RWPE2 (cell line): ENCODE results near the gene MAPK11.
A peak's percentile ranks its signal among the peaks of the same experiment; 100 is the strongest.

ENCODE experiments used
- ATAC-seq: fragments of 200-7000 bp; cut with Tn5 transposase; 3 replicates; pipeline ENCODE4 v1.9.1; 2021; ENCODE audit warnings: low read depth
- DNase-seq: peaks from one replicate; pipeline ENCODE4 v3.0.0-alpha.2; 2020; ENCODE audit warnings: low spot score
- H3K27ac ChIP-seq: fragments of 450-650 bp; 2 replicates; pipeline ENCODE4 v1.5.1; 2017; ENCODE audit warnings: mild to moderate bottlenecking; ENCODE audit not compliant: poor library complexity, severe bottlenecking
- H3K27me3 ChIP-seq: fragments of 250-450 bp; sonication (Bioruptor Pico); 2 replicates; pipeline ENCODE4 v1.5.1; 2021; ENCODE audit warnings: mild to moderate bottlenecking, moderate library complexity; ENCODE audit not compliant: insufficient read depth, poor library complexity, severe bottlenecking
- H3K36me3 ChIP-seq: fragments of 250-450 bp; sonication (Bioruptor Pico); 2 replicates; pipeline ENCODE4 v1.5.1; 2020; ENCODE audit warnings: low read depth, mild to moderate bottlenecking, moderate library complexity
- H3K4me1 ChIP-seq: fragments of 250-450 bp; sonication (Bioruptor Pico); 2 replicates; pipeline ENCODE4 v1.5.1; 2021; ENCODE audit warnings: mild to moderate bottlenecking, moderate library complexity; ENCODE audit not compliant: insufficient read depth, poor library complexity, severe bottlenecking
- H3K4me3 ChIP-seq: fragments of 250-450 bp; sonication (Bioruptor Pico); 2 replicates; pipeline ENCODE4 v1.5.1; 2021; ENCODE audit warnings: mild to moderate bottlenecking, moderate library complexity; ENCODE audit not compliant: severe bottlenecking
- H3K9me3 ChIP-seq: fragments of 250-450 bp; sonication (Bioruptor Pico); 2 replicates; pipeline ENCODE4 v1.5.1; 2021; ENCODE audit warnings: mild to moderate bottlenecking, moderate library complexity; ENCODE audit not compliant: severe bottlenecking
- TF ChIP-seq, protein P1 (sequence below): fragments of 450-650 bp; IDR thresholded peaks from one replicate; pipeline ENCODE4 v1.5.1; 2017; ENCODE audit warnings: mild to moderate bottlenecking, moderate library complexity; ENCODE audit not compliant: poor library complexity, severe bottlenecking

Gene MAPK11

DNA sequence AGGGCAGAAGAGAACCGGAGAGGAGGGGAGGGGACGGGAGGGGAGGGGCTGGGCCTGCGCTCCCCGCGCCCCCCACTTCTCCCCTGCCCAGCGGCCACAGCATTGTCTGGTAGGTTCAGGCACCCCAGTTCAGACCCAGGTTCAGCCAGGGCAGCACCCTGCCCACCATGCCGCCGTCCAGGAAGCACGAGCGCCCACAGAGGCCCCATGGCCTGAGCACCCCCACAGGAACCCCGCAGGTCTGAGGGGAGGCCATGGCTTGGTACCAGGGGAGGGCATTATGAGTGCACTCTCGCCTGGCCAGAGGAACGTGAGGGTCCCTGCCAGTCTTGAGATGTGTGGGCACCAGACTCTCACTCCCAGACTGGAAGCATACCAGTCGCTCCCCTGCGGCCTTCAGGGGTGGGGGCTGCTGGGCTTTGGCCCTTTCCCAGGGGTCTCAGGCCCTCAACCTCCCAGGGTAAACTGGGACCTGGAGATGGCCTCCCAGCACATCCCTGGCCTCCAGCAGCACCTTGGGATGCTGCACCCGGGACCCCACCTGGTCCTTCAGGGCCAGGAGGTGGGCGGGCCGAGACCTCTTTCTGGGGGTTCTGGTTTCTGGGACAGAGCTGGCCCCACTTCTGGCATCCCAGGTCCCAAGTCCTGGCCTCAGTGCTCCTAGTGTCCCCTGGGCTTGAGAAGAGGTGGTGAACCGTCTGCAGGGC is 37.9 kb upstream of the MAPK11 start:
- DNase-seq: no peak
- Histone ChIP-seq H3K4me1 (peaks cover 24% of the 10 kb centered on the region), H3K27me3 (no peaks in the 10 kb centered on the region), H3K9me3 (no peaks in the 10 kb centered on the region), H3K4me3 (no peak overlapping the region), H3K27ac (peak overlapping the region; percentile 99), H3K36me3 (peaks cover 6% of the 10 kb centered on the region)
- TF ChIP-seq, protein P1, sequence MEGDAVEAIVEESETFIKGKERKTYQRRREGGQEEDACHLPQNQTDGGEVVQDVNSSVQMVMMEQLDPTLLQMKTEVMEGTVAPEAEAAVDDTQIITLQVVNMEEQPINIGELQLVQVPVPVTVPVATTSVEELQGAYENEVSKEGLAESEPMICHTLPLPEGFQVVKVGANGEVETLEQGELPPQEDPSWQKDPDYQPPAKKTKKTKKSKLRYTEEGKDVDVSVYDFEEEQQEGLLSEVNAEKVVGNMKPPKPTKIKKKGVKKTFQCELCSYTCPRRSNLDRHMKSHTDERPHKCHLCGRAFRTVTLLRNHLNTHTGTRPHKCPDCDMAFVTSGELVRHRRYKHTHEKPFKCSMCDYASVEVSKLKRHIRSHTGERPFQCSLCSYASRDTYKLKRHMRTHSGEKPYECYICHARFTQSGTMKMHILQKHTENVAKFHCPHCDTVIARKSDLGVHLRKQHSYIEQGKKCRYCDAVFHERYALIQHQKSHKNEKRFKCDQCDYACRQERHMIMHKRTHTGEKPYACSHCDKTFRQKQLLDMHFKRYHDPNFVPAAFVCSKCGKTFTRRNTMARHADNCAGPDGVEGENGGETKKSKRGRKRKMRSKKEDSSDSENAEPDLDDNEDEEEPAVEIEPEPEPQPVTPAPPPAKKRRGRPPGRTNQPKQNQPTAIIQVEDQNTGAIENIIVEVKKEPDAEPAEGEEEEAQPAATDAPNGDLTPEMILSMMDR: no peak
- no peak for ATAC-seq

DNA sequence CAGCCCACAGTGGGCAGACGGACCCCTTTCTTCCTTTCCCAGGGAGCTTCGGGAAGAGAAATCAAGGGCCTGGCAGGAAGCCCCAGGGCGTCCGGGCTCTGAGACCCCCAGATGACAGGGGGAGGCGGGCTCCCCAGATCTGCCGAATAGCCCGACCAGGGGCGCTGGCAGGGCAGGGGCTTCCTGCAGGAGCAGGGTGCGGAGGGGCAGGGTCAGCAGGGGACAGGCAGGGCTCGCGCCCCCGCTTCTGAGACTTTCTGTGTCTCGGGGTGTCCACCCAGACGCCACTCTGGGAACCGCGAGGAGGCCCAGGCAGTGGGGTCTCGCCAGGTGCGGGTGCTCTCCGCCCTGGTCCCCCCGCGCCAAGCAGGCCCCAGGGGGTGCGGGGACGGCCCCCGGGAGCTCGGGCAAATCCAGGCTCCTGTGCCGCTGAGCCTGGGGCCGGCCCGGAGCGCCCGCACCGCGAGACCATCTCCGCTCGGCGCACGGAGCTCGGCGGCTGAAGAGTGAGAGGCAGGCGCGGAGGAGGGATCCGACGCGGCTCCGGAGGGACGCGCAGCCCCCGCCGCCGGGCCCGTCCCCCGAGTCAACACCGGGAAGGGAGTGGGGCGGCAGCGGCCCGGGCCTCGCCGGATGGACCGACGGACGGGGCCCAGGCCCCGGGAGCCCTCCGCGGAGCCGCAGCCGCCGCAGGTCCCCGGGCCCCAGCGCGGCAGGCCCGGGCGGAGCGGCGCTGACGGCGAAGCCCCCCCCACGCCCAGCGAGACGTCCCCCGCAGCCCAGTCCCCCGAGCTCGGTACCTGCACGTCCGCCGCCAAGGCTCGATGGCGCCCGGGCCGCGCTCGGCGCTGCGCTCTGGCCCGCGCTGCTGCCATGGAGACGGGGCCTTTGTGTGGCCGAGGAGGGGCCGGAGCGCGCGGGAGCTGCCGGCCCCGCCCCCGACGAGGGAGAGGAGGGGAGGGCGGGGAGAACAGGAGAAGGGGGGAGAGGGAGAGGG is 36.9 kb upstream of the MAPK11 start, which contains the start of gene PLXNB2:
PLXNB2 (minus strand) TSS at position 894 of the 997 bp plus-strand sequence. CDS start 17,062 bp downstream, outside the sequence.
- Histone ChIP-seq H3K27me3 (no peaks in the 10 kb centered on the region), H3K27ac (peak within 1 kb of the TSS; percentile 99), H3K4me1 (peaks cover 34% of the 10 kb centered on the region), H3K36me3 (peaks cover 7% of the 10 kb centered on the region), H3K4me3 (peak within 1 kb of the TSS; percentile 94), H3K9me3 (no peaks in the 10 kb centered on the region)
- no peak for DNase-seq
- TF ChIP-seq, protein P1: no peak
- no peak for ATAC-seq

DNA sequence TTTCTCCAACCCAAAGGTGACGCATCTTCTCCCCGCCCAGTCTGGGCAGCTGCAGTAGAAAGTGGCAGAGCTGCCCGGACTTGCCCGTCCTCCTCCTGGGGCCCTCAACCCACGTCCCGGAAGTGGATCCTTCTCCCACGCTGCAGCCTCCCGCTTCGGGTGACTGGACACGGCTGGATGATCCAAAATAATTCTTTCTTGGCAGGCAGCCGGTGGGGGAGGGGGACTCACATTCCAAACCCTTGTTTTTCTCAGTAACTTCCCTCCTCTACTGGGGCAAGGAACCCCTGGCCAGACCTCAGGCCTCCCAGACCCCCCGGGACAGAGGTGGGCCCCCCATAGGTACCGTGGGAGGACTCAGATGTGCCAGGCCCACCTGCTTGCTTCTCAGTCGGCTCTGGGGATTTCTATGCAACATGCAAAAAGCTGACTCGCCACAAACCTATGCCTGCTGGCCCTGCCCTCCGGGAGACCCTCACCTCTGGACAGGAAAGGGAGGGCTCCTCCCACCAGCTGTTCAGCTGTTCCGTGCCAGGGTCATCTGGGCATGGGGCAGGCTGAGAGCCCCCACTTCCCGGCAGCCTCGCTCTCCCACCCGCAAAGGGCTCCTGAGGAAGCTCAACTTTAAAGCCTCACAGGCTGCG is 35.9 kb upstream of the MAPK11 start:
- Histone ChIP-seq H3K4me1 (peaks cover 44% of the 10 kb centered on the region), H3K9me3 (no peaks in the 10 kb centered on the region), H3K4me3 (peak overlapping the region; percentile 94), H3K36me3 (peaks cover 10% of the 10 kb centered on the region), H3K27me3 (no peaks in the 10 kb centered on the region), H3K27ac (peak overlapping the region; percentile 99)
- peak; percentile 99 for DNase-seq
- ATAC-seq: peak; percentile 63
- TF ChIP-seq, protein P1: no peak

DNA sequence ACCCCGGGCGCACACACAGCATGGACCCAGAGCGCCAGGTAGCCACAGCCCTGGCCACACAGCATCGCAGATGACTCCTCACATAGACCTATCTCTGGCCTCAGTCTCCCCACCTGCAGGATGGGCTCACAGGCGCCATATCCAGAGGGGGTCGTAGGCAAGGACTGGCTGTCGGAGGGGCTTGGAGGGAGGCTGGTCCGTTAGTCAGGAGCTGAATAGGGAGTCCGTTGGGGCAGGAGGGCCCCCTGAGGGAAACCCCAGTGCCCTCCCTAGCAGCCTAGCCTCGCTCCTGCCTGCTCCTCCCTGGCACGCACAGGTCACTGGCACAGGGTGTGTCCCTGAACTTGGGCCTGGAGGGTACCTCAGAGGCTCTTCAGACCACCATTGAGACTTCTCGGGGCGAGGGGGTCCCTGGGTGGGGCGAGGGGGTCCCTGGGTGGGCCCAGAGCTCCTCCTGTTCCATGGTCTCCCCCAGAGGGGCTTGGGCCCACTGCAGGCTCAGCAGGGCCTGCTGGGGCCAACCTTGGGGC is 35.3 kb upstream of the MAPK11 start:
- H3K27ac ChIP-seq: peak overlapping the region; percentile 99
- DNase-seq (no peak), ATAC-seq (peak; percentile 22)
- peaks cover 15% of the 10 kb centered on the region for H3K36me3 ChIP-seq
- H3K4me3 ChIP-seq: peak overlapping the region; percentile 94
- no peaks in the 10 kb centered on the region for H3K27me3 ChIP-seq
- H3K9me3 ChIP-seq: no peaks in the 10 kb centered on the region
- H3K4me1 ChIP-seq: peaks cover 50% of the 10 kb centered on the region
- TF ChIP-seq, protein P1: no peak
